PFSK-1 (cell line): ENCODE results near the gene KRT17.

Experiments
- FOXP2 ChIP-seq: optimal IDR thresholded peaks from 2 replicates; pipeline ENCODE3; 2011; ENCODE audit warnings: borderline replicate concordance, control low read depth, inconsistent platforms; ENCODE audit not compliant: insufficient read depth; ENCODE audit errors: extremely low read length, extremely low read depth
- POLR2AphosphoS5 ChIP-seq: IDR thresholded peaks from 2 replicates; pipeline ENCODE4 v1.6.1; 2012; ENCODE audit warnings: low read depth, mild to moderate bottlenecking, control low read depth, low read length, moderate library complexity
- REST ChIP-seq, 2 experiments: IDR thresholded peaks; 2 replicates each; pipeline versions ENCODE4 v1.6.1 to v1.8.0; 2011 to 2012; ENCODE audit warnings: low read depth in 2 of 2, low read length in 2 of 2, control low read depth in 1 of 2, inconsistent platforms in 1 of 2, mild to moderate bottlenecking in 1 of 2, moderate library complexity in 1 of 2; ENCODE audit not compliant: insufficient read depth in 1 of 2
- SIN3A ChIP-seq: IDR thresholded peaks from 2 replicates; pipeline ENCODE4 v1.6.1; 2012; ENCODE audit warnings: mild to moderate bottlenecking, low read length, moderate library complexity, borderline replicate concordance; ENCODE audit not compliant: insufficient read depth
- TAF1 ChIP-seq: IDR thresholded peaks from 2 replicates; pipeline ENCODE4 v1.6.1; 2012; ENCODE audit warnings: low read length, control low read depth, borderline replicate concordance; ENCODE audit not compliant: insufficient read depth

The KRT17 gene

GRCh38 chr17:41638194-41638593 lies 13.8 kb upstream of the KRT17 start:
- no peak for TF ChIP-seq REST (IDR thresholded peaks at IDR 0.05; ENCODE audit: insufficient read depth in 1 of 2, low read depth in 2 of 2, low read length in 2 of 2)

GRCh38 chr17:41636652-41637051 lies 12.3 kb upstream of the KRT17 start:
- TF ChIP-seq REST (IDR thresholded peaks at IDR 0.05; ENCODE audit: insufficient read depth in 1 of 2, low read depth in 2 of 2, low read length in 2 of 2) (no peak), FOXP2 (no peak), POLR2AphosphoS5 (no peak), TAF1 (no peak), SIN3A (no peak)

- TF ChIP-seq REST (IDR thresholded peaks at IDR 0.05; ENCODE audit: insufficient read depth in 1 of 2, low read depth in 2 of 2, low read length in 2 of 2) (no peak), FOXP2 (no peak), SIN3A (no peak), TAF1 (no peak), POLR2AphosphoS5 (no peak)
Observed at GRCh38 chr17:41635121-41636097, 11.0 kb upstream of the KRT17 start.

- TF ChIP-seq TAF1 (no peak), REST (IDR thresholded peaks at IDR 0.05; ENCODE audit: insufficient read depth in 1 of 2, low read depth in 2 of 2, low read length in 2 of 2) (no peak), SIN3A (no peak), POLR2AphosphoS5 (no peak), FOXP2 (no peak)
Observed at GRCh38 chr17:41634639-41635038, 10.3 kb upstream of the KRT17 start.
